CD14-positive monocyte (primary cell): ENCODE measurements around the gene PTPN9. TPM values are rescaled to one million over a fixed set of nuclear protein-coding genes. Genes with fewer than 3 reads are reported as not detected.
A peak's percentile ranks its signal among the peaks of the same experiment; 100 is the strongest.

Experiments used
- DNase-seq, 3 donors: peaks; one replicate each; pipeline ENCODE4 v3.0.0-alpha.2; 2011 to 2022
- H2AFZ ChIP-seq: 2 replicates; pipeline ENCODE4 v1.6.0; 2012; ENCODE audit warnings: mild to moderate bottlenecking, low read depth, low read length, inconsistent platforms; ENCODE audit not compliant: insufficient read depth, poor library complexity, severe bottlenecking
- H3K27ac ChIP-seq, 2 donors: 1 replicate in 1 of 2; 2 replicates in 1 of 2; pipeline ENCODE4 v1.5.1; 2012 to 2013; ENCODE audit warnings: low read length in 2 of 2, control low read depth in 1 of 2, inconsistent platforms in 1 of 2, low read depth in 1 of 2, mild to moderate bottlenecking in 1 of 2
- H3K27me3 ChIP-seq, 2 donors: one replicate each; pipeline versions ENCODE4 v1.6.0 to v1.6.1; 2011 to 2013; ENCODE audit warnings: low read length in 2 of 2; ENCODE audit not compliant: control insufficient read depth in 2 of 2, insufficient read depth in 2 of 2
- H3K36me3 ChIP-seq, 2 donors: replicated peaks in 1 of 2; 1 replicate in 1 of 2; 2 replicates in 1 of 2; pipeline versions ENCODE4 v1.5.1 to v1.6.1; 2012 to 2013; ENCODE audit warnings: low read length in 2 of 2, control low read depth in 1 of 2, inconsistent platforms in 1 of 2, mild to moderate bottlenecking in 1 of 2; ENCODE audit not compliant: insufficient read depth in 2 of 2, control insufficient read depth in 1 of 2
- H3K4me1 ChIP-seq, 2 donors: 1 replicate in 1 of 2; 2 replicates in 1 of 2; pipeline versions ENCODE4 v1.5.1 to v1.6.1; 2012 to 2013; ENCODE audit warnings: low read length in 2 of 2, control low read depth in 1 of 2, inconsistent platforms in 1 of 2, mild to moderate bottlenecking in 1 of 2, moderate library complexity in 1 of 2; ENCODE audit not compliant: insufficient read depth in 2 of 2, control insufficient read depth in 1 of 2
- H3K4me2 ChIP-seq: replicated peaks from 2 replicates; pipeline ENCODE3; 2012; ENCODE audit warnings: low read length, moderate library complexity, mild to moderate bottlenecking; ENCODE audit not compliant: poor library complexity, severe bottlenecking; ENCODE audit errors: extremely low read depth
- H3K4me3 ChIP-seq, 3 experiments: fragments of 200-600 bp in 1 of 3; sonication (generic) in 1 of 3; replicated peaks in 1 of 3; 1 replicate in 2 of 3; 2 replicates in 1 of 3; pipeline ENCODE4 v1.5.1; 2011 to 2013; ENCODE audit warnings: low read length in 3 of 3, mild to moderate bottlenecking in 3 of 3, control low read depth in 2 of 3, low read depth in 2 of 3, inconsistent platforms in 1 of 3, moderate library complexity in 1 of 3
- H3K79me2 ChIP-seq: 2 replicates; pipeline ENCODE4 v1.6.0; 2012; ENCODE audit warnings: mild to moderate bottlenecking, control low read depth, inconsistent platforms, low read length, moderate library complexity; ENCODE audit not compliant: insufficient read depth
- H3K9ac ChIP-seq: 2 replicates; pipeline ENCODE4 v1.6.0; 2017; ENCODE audit warnings: low read length, mild to moderate bottlenecking; ENCODE audit not compliant: insufficient read depth, poor library complexity, severe bottlenecking
- H3K9me3 ChIP-seq, 2 donors: replicated peaks in 1 of 2; 1 replicate in 1 of 2; 2 replicates in 1 of 2; pipeline versions ENCODE4 v1.5.1 to v1.6.1; 2012 to 2013; ENCODE audit warnings: low read length in 2 of 2, control low read depth in 1 of 2; ENCODE audit not compliant: control insufficient read depth in 1 of 2, insufficient read depth in 1 of 2
- H4K20me1 ChIP-seq: 2 replicates; pipeline ENCODE4 v1.6.0; 2012; ENCODE audit warnings: mild to moderate bottlenecking, low read length, control low read depth, moderate library complexity; ENCODE audit not compliant: insufficient read depth
- H3K27ac Mint-ChIP-seq, 7 donors: one replicate each; pipeline ENCODE4 v1.8.0; 2020; ENCODE audit warnings: mild to moderate bottlenecking in 7 of 7, mixed read lengths in 7 of 7, moderate library complexity in 6 of 7, inconsistent platforms in 2 of 7
- H3K27me3 Mint-ChIP-seq, 3 donors: one replicate each; pipeline ENCODE4 v1.8.0; 2021 to 2022; ENCODE audit warnings: low read depth in 3 of 3, mild to moderate bottlenecking in 3 of 3, mixed read lengths in 3 of 3, moderate library complexity in 3 of 3, inconsistent platforms in 1 of 3
- H3K36me3 Mint-ChIP-seq, 2 donors: one replicate each; pipeline ENCODE4 v1.8.0; 2020; ENCODE audit warnings: mixed read lengths in 2 of 2, inconsistent platforms in 1 of 2, mild to moderate bottlenecking in 1 of 2
- H3K4me1 Mint-ChIP-seq: one replicate; pipeline ENCODE4 v1.8.0; 2020; ENCODE audit warnings: mild to moderate bottlenecking, mixed read lengths
- H3K4me3 Mint-ChIP-seq, 2 donors: one replicate each; pipeline ENCODE4 v1.8.0; 2020; ENCODE audit warnings: mild to moderate bottlenecking in 2 of 2, mixed read lengths in 2 of 2, moderate library complexity in 1 of 2
- H3K9me3 Mint-ChIP-seq, 7 donors: one replicate each; pipeline ENCODE4 v1.8.0; 2020 to 2022; ENCODE audit warnings: mixed read lengths in 7 of 7, mild to moderate bottlenecking in 6 of 7, moderate library complexity in 6 of 7, inconsistent platforms in 2 of 7
- WGBS: methylation state at CpG from one replicate; pipeline ENCODE4 v1.1.5; 2013; ENCODE audit warnings: missing lambda C conversion rate; ENCODE audit not compliant: insufficient coverage; 5-methylcytosine and 5-hydroxymethylcytosine counted together
- intact Hi-C, 2 donors: fragments of 100-400 bp; cut with micrococcal nuclease; formaldehyde crosslinking; loops; one replicate each; pipeline versions ENCODE4 v1.15.0 to v1.15.1; 2023
- polyA minus RNA-seq: library from RNA; depleted of rRNA, polyadenylated mRNA; stranded (reverse); fragments of >200 nt; gene quantifications from 2 replicates; pipeline ENCODE4 v1.2.3, GENCODE V29; 2012
- polyA plus RNA-seq, 3 donors: library from polyadenylated mRNA; depleted of rRNA in 1 of 3; unstranded in 2 of 3; stranded (reverse) in 1 of 3; fragments of 300-500 nt in 2 of 3; fragments of >200 nt in 1 of 3; fragmentation: Illumina TruSeq in 2 of 3; gene quantifications; 1 replicate in 2 of 3; 2 replicates in 1 of 3; pipeline ENCODE4 v1.2.3, GENCODE V29; 2012 to 2021
- total RNA-seq, 12 experiments: library from RNA in 1 of 12; stranded (reverse) in 1 of 12; fragments of 120-200 nt in 1 of 12; gene quantifications; one replicate each; pipeline ENCODE4 v1.2.4 and lab custom pipeline; 2013 to 2026; ENCODE audit warnings: mixed read lengths in 6 of 12, inconsistent platforms in 1 of 12
- TF ChIP-seq, protein P1 (sequence below): fragments of 200-600 bp; IDR thresholded peaks from one replicate; pipeline ENCODE4 v1.8.0; 2022; ENCODE audit warnings: antibody characterized with exemption, mild to moderate bottlenecking

The PTPN9 gene
- total RNA-seq (2013): 24.6 TPM
- 10 to 100 TPM; 21.1 to 40.1 (median 28.0) TPM for polyA plus RNA-seq
- polyA minus RNA-seq: 10.0 and 13.9 TPM in 2 replicates
- total RNA-seq (lab: John Stamatoyannopoulos, UW): 16.4 to 45.3 (median 25.3) reads per million in 11 experiments

DNA sequence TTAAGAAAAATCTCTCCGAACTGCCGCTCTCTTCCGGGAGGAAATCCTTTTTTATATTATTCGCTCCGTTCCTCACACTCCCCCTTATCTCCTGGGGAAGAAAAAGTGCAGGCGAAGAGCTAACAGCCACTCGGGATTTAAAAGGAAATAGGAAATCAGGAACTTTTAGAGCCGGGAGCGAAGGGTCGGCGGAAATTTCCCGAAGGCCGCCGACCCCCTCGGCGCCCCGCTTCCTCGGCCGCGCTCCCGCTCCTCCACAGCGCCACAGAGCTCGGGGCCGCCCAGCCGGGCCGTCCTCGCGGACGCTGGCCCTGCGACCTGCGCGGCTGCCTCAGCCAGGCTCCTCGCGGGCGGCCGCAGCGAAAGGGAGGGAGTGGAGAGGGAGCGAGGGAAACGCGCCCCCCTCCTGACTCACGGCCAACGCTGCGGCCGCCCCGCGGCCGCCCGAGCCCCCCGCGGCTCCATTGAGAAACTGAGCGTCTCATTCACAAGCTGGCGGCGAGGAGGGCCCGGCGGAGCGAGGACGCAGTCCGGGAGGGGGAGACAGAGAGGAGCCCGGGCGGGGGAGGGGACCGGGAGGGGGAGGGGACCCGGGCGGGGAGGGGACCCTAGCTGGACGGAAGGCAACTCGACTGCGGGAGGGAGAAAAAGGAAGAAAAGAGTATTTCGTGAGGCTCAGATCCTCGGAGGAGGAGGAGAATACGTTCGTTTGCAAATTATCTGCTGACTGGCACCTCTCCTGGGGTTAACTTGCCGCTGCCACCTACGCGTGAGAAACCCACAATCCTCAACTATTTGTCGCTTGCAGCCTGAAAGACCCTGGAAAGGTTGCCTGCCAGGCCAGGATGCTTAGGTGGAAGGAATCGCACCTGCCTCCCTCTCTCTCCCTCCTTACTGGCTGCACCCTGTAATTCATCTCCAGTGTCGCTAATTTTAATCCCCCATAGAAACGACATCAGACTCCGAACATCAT, at the start of gene PTPN9:
PTPN9 (minus strand) TSS at position 368 of the 973 bp plus-strand sequence. CDS start 539 bp downstream, outside the sequence.
- intact Hi-C loops: loop anchor here in 1 of 2 donors (5.0 kb wide), 1 partner anchor 48 kb away; the partner anchor contains the start of gene SNUPN
- Histone ChIP-seq H3K36me3 (no peaks in the 10 kb centered on the region), H3K27me3 (no peaks in the 10 kb centered on the region), H3K79me2 (peaks cover 47% of the 10 kb centered on the region), H4K20me1 (peaks cover 23% of the 10 kb centered on the region), H3K9ac (peak within 1 kb of the TSS; percentile 91), H3K4me3 (peak within 1 kb of the TSS; percentile 88 to 96 (median 95)), H2AFZ (peak within 1 kb of the TSS; percentile 91), H3K4me2 (peak within 1 kb of the TSS; percentile 97), H3K4me1 (peaks cover 15 to 26% of the 10 kb centered on the region in 2 donors), H3K9me3 (no peaks in the 10 kb centered on the region), H3K27ac (peak within 1 kb of the TSS; percentile 70 to 88)
- TF ChIP-seq, protein P1, sequence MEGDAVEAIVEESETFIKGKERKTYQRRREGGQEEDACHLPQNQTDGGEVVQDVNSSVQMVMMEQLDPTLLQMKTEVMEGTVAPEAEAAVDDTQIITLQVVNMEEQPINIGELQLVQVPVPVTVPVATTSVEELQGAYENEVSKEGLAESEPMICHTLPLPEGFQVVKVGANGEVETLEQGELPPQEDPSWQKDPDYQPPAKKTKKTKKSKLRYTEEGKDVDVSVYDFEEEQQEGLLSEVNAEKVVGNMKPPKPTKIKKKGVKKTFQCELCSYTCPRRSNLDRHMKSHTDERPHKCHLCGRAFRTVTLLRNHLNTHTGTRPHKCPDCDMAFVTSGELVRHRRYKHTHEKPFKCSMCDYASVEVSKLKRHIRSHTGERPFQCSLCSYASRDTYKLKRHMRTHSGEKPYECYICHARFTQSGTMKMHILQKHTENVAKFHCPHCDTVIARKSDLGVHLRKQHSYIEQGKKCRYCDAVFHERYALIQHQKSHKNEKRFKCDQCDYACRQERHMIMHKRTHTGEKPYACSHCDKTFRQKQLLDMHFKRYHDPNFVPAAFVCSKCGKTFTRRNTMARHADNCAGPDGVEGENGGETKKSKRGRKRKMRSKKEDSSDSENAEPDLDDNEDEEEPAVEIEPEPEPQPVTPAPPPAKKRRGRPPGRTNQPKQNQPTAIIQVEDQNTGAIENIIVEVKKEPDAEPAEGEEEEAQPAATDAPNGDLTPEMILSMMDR: peak; percentile 49
- Mint-ChIP-seq H3K27me3 (peaks cover 0 to 1% (median 0%) of the 10 kb centered on the region in 3 donors), H3K9me3 (peaks cover 0 to 2% (median 0%) of the 10 kb centered on the region in 7 donors), H3K36me3 (peaks cover 1 to 5% of the 10 kb centered on the region in 2 donors), H3K4me3 (peak within 1 kb of the TSS; percentile 94 to 95), H3K4me1 (peaks cover 27% of the 10 kb centered on the region), H3K27ac (peak within 1 kb of the TSS; percentile 77 to 95 (median 90))
- under 1% methylated on average over 42 of the region's 78 CpGs for WGBS
- peak; percentile 51 to 58 (median 57) for DNase-seq
